ENCODE results near the gene LILRB5.
"Not testable (repeated sequence)": the region's sequence is repeated elsewhere in the genome, so short reads cannot be mapped to it uniquely, and the experiment has no call there.

- not testable (repeated sequence) for TF ChIP-seq CTCF, POLR2A (IDR thresholded peaks at IDR 0.05)
Observed at GRCh38 chr19:54272181-54272580, 15.1 kb upstream of the LILRB5 start.
